H9 (cell line): ENCODE results near the gene TTN. TPM values are rescaled to one million over a fixed set of nuclear protein-coding genes. Genes with fewer than 3 reads are reported as not detected.

Source experiments
- DNase-seq: peaks from one replicate; pipeline ENCODE4 v3.0.0-alpha.2; 2017
- H2AFZ ChIP-seq: one replicate; pipeline ENCODE4 v1.6.1; 2013; ENCODE audit warnings: mild to moderate bottlenecking, low read length, control low read depth, moderate library complexity
- H2AK5ac ChIP-seq: 2 replicates; pipeline ENCODE4 v1.6.1; 2013; ENCODE audit warnings: low read length, control low read depth, mixed read lengths; ENCODE audit not compliant: insufficient read length
- H2BK120ac ChIP-seq: one replicate; pipeline ENCODE4 v1.6.1; 2013; ENCODE audit warnings: low read depth, mild to moderate bottlenecking, low read length, control low read depth, inconsistent platforms; ENCODE audit not compliant: poor library complexity, severe bottlenecking
- H2BK12ac ChIP-seq: 2 replicates; pipeline ENCODE4 v1.6.1; 2013; ENCODE audit warnings: low read length, control low read depth, mixed read lengths, low read depth; ENCODE audit not compliant: insufficient read length
- H2BK15ac ChIP-seq: 2 replicates; pipeline ENCODE4 v1.6.1; 2013; ENCODE audit warnings: low read depth, low read length, control low read depth
- H2BK20ac ChIP-seq: one replicate; pipeline ENCODE4 v1.6.1; 2013; ENCODE audit warnings: low read depth, mild to moderate bottlenecking, low read length, control low read depth, inconsistent platforms; ENCODE audit not compliant: poor library complexity, severe bottlenecking
- H2BK5ac ChIP-seq: 2 replicates; pipeline ENCODE4 v1.6.1; 2013; ENCODE audit warnings: low read length, control low read depth, mixed read lengths; ENCODE audit not compliant: insufficient read length
- H3K14ac ChIP-seq: 2 replicates; pipeline ENCODE4 v1.6.1; 2013; ENCODE audit warnings: low read length, control low read depth; ENCODE audit not compliant: insufficient read depth
- H3K18ac ChIP-seq: 2 replicates; pipeline ENCODE4 v1.6.1; 2013; ENCODE audit warnings: low read depth, mild to moderate bottlenecking, mixed read lengths, low read length, control low read depth; ENCODE audit not compliant: insufficient read length
- H3K23ac ChIP-seq: 2 replicates; pipeline ENCODE4 v1.6.1; 2013; ENCODE audit warnings: low read length, control low read depth, mixed read lengths, low read depth; ENCODE audit not compliant: insufficient read length
- H3K23me2 ChIP-seq: 2 replicates; pipeline ENCODE4 v1.6.1; 2013; ENCODE audit warnings: low read depth, mild to moderate bottlenecking, mixed read lengths, low read length, control low read depth; ENCODE audit not compliant: insufficient read length, poor library complexity, severe bottlenecking
- H3K27ac ChIP-seq: 2 replicates; pipeline ENCODE4 v1.5.1; 2013; ENCODE audit warnings: low read length, control low read depth, mixed read lengths, low read depth; ENCODE audit not compliant: insufficient read length
- H3K27me3 ChIP-seq: 2 replicates; pipeline ENCODE4 v1.6.1; 2013; ENCODE audit warnings: low read length, control low read depth, inconsistent platforms; ENCODE audit not compliant: insufficient read depth
- H3K4ac ChIP-seq: 2 replicates; pipeline ENCODE4 v1.6.1; 2013; ENCODE audit warnings: low read depth, mild to moderate bottlenecking, control low read depth, inconsistent platforms, low read length, moderate library complexity
- H3K4me1 ChIP-seq: 2 replicates; pipeline ENCODE4 v1.6.1; 2013; ENCODE audit warnings: low read length, control low read depth, inconsistent platforms; ENCODE audit not compliant: insufficient read depth
- H3K4me2 ChIP-seq: 2 replicates; pipeline ENCODE4 v1.6.1; 2013; ENCODE audit warnings: low read length, control low read depth, mixed read lengths; ENCODE audit not compliant: insufficient read length, insufficient read depth
- H3K56ac ChIP-seq: 2 replicates; pipeline ENCODE4 v1.6.1; 2013; ENCODE audit warnings: low read depth, mild to moderate bottlenecking, mixed read lengths, low read length, control low read depth; ENCODE audit not compliant: insufficient read length
- H3K79me1 ChIP-seq: 2 replicates; pipeline ENCODE4 v1.6.1; 2013; ENCODE audit warnings: low read depth, mild to moderate bottlenecking, moderate library complexity, low read length, control low read depth, inconsistent platforms; ENCODE audit not compliant: insufficient read depth, poor library complexity, severe bottlenecking
- H3K79me2 ChIP-seq: 2 replicates; pipeline ENCODE4 v1.6.1; 2013; ENCODE audit warnings: low read length, control low read depth, inconsistent platforms; ENCODE audit not compliant: insufficient read depth
- H3K9ac ChIP-seq: 2 replicates; pipeline ENCODE4 v1.6.1; 2013; ENCODE audit warnings: low read length, control low read depth, mixed read lengths; ENCODE audit not compliant: insufficient read length; ENCODE audit errors: extremely low read depth
- H3K9me3 ChIP-seq: one replicate; pipeline ENCODE4 v1.6.1; 2013; ENCODE audit warnings: low read depth, low read length, inconsistent platforms; ENCODE audit not compliant: control insufficient read depth
- H3T11ph ChIP-seq: one replicate; pipeline ENCODE4 v1.6.1; 2013; ENCODE audit warnings: mild to moderate bottlenecking, low read length, control low read depth, inconsistent platforms
- H4K20me1 ChIP-seq: one replicate; pipeline ENCODE4 v1.6.1; 2013; ENCODE audit not compliant: control insufficient read depth, insufficient read length, insufficient read depth
- H4K5ac ChIP-seq: 2 replicates; pipeline ENCODE4 v1.6.1; 2013; ENCODE audit warnings: low read depth, mild to moderate bottlenecking, mixed read lengths, low read length, control low read depth; ENCODE audit not compliant: insufficient read length
- H4K8ac ChIP-seq: replicated peaks from 2 replicates; pipeline ENCODE4 v1.6.1; 2013; ENCODE audit warnings: low read length, control low read depth, mixed read lengths, low read depth; ENCODE audit not compliant: insufficient read length
- H4K91ac ChIP-seq: 2 replicates; pipeline ENCODE4 v1.6.1; 2013; ENCODE audit warnings: low read depth, mild to moderate bottlenecking, moderate library complexity, mixed read lengths, low read length, control low read depth; ENCODE audit not compliant: insufficient read length
- H3K27ac Mint-ChIP-seq, 3 experiments: 2 replicates in 2 of 3; 3 replicates in 1 of 3; pipeline ENCODE4 v1.8.0; 2020 to 2021; ENCODE audit warnings: mixed read lengths in 3 of 3, mild to moderate bottlenecking in 1 of 3, moderate library complexity in 1 of 3
- H3K27me3 Mint-ChIP-seq: 2 replicates; pipeline ENCODE4 v1.8.0; 2021; ENCODE audit warnings: low read depth, mild to moderate bottlenecking, moderate library complexity, mixed read lengths
- H3K36me3 Mint-ChIP-seq, 3 experiments: 2 replicates in 2 of 3; 3 replicates in 1 of 3; pipeline ENCODE4 v1.8.0; 2020 to 2021; ENCODE audit warnings: low read depth in 3 of 3, mixed read lengths in 3 of 3; ENCODE audit not compliant: insufficient read depth in 1 of 3
- H3K4me1 Mint-ChIP-seq, 2 experiments: 2 replicates each; pipeline ENCODE4 v1.8.0; 2020; ENCODE audit warnings: mixed read lengths in 2 of 2
- H3K4me3 Mint-ChIP-seq, 2 experiments: 2 replicates in 1 of 2; 3 replicates in 1 of 2; pipeline ENCODE4 v1.8.0; 2020 to 2021; ENCODE audit warnings: mild to moderate bottlenecking in 2 of 2, mixed read lengths in 2 of 2, moderate library complexity in 1 of 2
- H3K9me3 Mint-ChIP-seq, 2 experiments: 2 replicates in 1 of 2; 3 replicates in 1 of 2; pipeline ENCODE4 v1.8.0; 2020; ENCODE audit warnings: mild to moderate bottlenecking in 2 of 2, mixed read lengths in 2 of 2, moderate library complexity in 1 of 2
- CTCF ChIP-seq: fragments of 200-600 bp; sonication (generic); conservative IDR thresholded peaks from 3 replicates; pipeline ENCODE4 v1.8.0; 2021; ENCODE audit warnings: antibody characterized with exemption, mild to moderate bottlenecking
- WGBS: extraction: QIAGEN DNeasy Blood & Tissue Kit; methylation state at CpG from one replicate; pipeline ENCODE4 v1.1.7; 2013; ENCODE audit warnings: missing lambda C conversion rate, low lambda C conversion rate, mixed read lengths; ENCODE audit not compliant: insufficient read length; ENCODE audit errors: extremely low coverage; 5-methylcytosine and 5-hydroxymethylcytosine counted together
- total RNA-seq: library from RNA; stranded (reverse); gene quantifications from 2 replicates; pipeline ENCODE4 v1.2.1, GENCODE V29; 2021

TTN gene
- total RNA-seq, 1 experiment from 2014 or later, result 0.70 TPM

GRCh38 chr2:178723786-178724346 is 83.4 kb downstream of the TTN start:
- no peaks in the 10 kb centered on the region for H3K79me1 ChIP-seq
- H3K9me3 ChIP-seq, result no peaks in the 10 kb centered on the region
- no peak for TF ChIP-seq CTCF
- no peak overlapping the region for H3K9ac ChIP-seq
- no peak overlapping the region for H4K5ac ChIP-seq
- H3K27ac ChIP-seq, result no peak overlapping the region
- H3K4me3 Mint-ChIP-seq, result no peak overlapping the region
- H2BK120ac ChIP-seq, result no peak overlapping the region
- no peak overlapping the region for H3T11ph ChIP-seq
- no peak overlapping the region for H2BK12ac ChIP-seq
- peak overlapping the region in 1 of 3 experiments; percentile 66; a peak in 3 of 7 replicates for H3K27ac Mint-ChIP-seq
- no peak overlapping the region for H2BK5ac ChIP-seq
- H3K79me2 ChIP-seq, result no peaks in the 10 kb centered on the region
- H3K9me3 Mint-ChIP-seq, result no peaks in the 10 kb centered on the region
- no peaks in the 10 kb centered on the region for H3K27me3 Mint-ChIP-seq
- H2BK20ac ChIP-seq, result no peak overlapping the region
- H3K36me3 Mint-ChIP-seq, result no peaks in the 10 kb centered on the region
- H3K4me2 ChIP-seq, result no peak overlapping the region
- H4K8ac ChIP-seq, result no peak overlapping the region
- H2BK15ac ChIP-seq, result no peak overlapping the region
- peaks cover 6% of the 10 kb centered on the region for H3K4me1 ChIP-seq
- H4K20me1 ChIP-seq, result no peaks in the 10 kb centered on the region
- WGBS, result no CpG with 5 or more reads among the region's 5 CpGs
- H3K27me3 ChIP-seq, result no peaks in the 10 kb centered on the region
- no peak overlapping the region for H3K56ac ChIP-seq
- no peak overlapping the region for H3K18ac ChIP-seq
- no peak overlapping the region for H3K14ac ChIP-seq
- H2AK5ac ChIP-seq, result no peak overlapping the region
- DNase-seq, result no peak
- H2AFZ ChIP-seq, result no peak overlapping the region
- H3K4ac ChIP-seq, result no peak overlapping the region
- no peaks in the 10 kb centered on the region for H3K23me2 ChIP-seq
- no peak overlapping the region for H4K91ac ChIP-seq
- H3K23ac ChIP-seq, result no peak overlapping the region
- peaks cover 18 to 19% of the 10 kb centered on the region in 2 experiments for H3K4me1 Mint-ChIP-seq
